Fibroblast of lung (primary cell): Measurements from ENCODE around the gene AMBRA1. TPM values are rescaled to one million over a fixed set of nuclear protein-coding genes. Genes with fewer than 3 reads are reported as not detected.

Experiments used
- DNase-seq, 2 donors: peaks; one replicate each; pipeline versions ENCODE4 v3.0.0 to v3.0.0-alpha.2; 2010; ENCODE audit warnings: low read depth in 2 of 2
- H2AFZ ChIP-seq: 2 replicates; pipeline ENCODE4 v1.5.1; 2012; ENCODE audit warnings: low read length, control low read depth, inconsistent platforms
- H3K27ac ChIP-seq: 2 replicates; pipeline ENCODE4 v1.5.1; 2011; ENCODE audit warnings: low read length, control low read depth; ENCODE audit not compliant: insufficient read depth
- H3K27me3 ChIP-seq: 2 replicates; pipeline ENCODE4 v1.5.1; 2011; ENCODE audit warnings: mild to moderate bottlenecking, low read length; ENCODE audit not compliant: control insufficient read depth, insufficient read depth
- H3K36me3 ChIP-seq: 2 replicates; pipeline ENCODE4 v1.5.1; 2011; ENCODE audit warnings: low read length; ENCODE audit not compliant: control insufficient read depth, insufficient read depth
- H3K4me1 ChIP-seq: 2 replicates; pipeline ENCODE4 v1.5.1; 2011; ENCODE audit warnings: low read length; ENCODE audit not compliant: control insufficient read depth, insufficient read depth; ENCODE audit errors: extremely low read depth
- H3K4me2 ChIP-seq: 2 replicates; pipeline ENCODE4 v1.5.1; 2011; ENCODE audit warnings: low read length, control low read depth; ENCODE audit not compliant: insufficient read depth; ENCODE audit errors: extremely low read depth
- H3K4me3 ChIP-seq, 4 experiments: fragments of 200-600 bp in 1 of 4; sonication (generic) in 1 of 4; replicated peaks in 1 of 4; 2 replicates each; pipeline ENCODE4 v1.5.1; 2011 to 2016; ENCODE audit warnings: low read length in 4 of 4, low read depth in 3 of 4, mild to moderate bottlenecking in 3 of 4, control low read depth in 2 of 4, inconsistent platforms in 1 of 4, mixed read lengths in 1 of 4; ENCODE audit not compliant: insufficient read depth in 1 of 4; ENCODE audit errors: control extremely low read depth in 1 of 4
- H3K79me2 ChIP-seq: 2 replicates; pipeline ENCODE4 v1.5.1; 2012; ENCODE audit warnings: mild to moderate bottlenecking, low read length, inconsistent platforms; ENCODE audit not compliant: control insufficient read depth, insufficient read depth
- H3K9ac ChIP-seq: 2 replicates; pipeline ENCODE4 v1.5.1; 2011; ENCODE audit warnings: mild to moderate bottlenecking, low read length, control low read depth; ENCODE audit not compliant: insufficient read depth
- H3K9me3 ChIP-seq: 2 replicates; pipeline ENCODE4 v1.5.1; 2012; ENCODE audit warnings: low read depth, low read length; ENCODE audit not compliant: control insufficient read depth, insufficient read depth
- H4K20me1 ChIP-seq: 2 replicates; pipeline ENCODE4 v1.5.1; 2011; ENCODE audit warnings: low read length; ENCODE audit not compliant: control insufficient read depth, insufficient read depth; ENCODE audit errors: extremely low read depth
- CTCF ChIP-seq, 2 donors: IDR thresholded peaks in 1 of 2; conservative IDR thresholded peaks in 1 of 2; 1 replicate in 1 of 2; 2 replicates in 1 of 2; pipeline ENCODE4 v1.5.1; 2011 to 2012; ENCODE audit warnings: low read length in 2 of 2, control low read depth in 1 of 2, inconsistent platforms in 1 of 2, low read depth in 1 of 2, mild to moderate bottlenecking in 1 of 2
- EZH2 ChIP-seq: IDR thresholded peaks from 2 replicates; pipeline ENCODE4 v1.5.1; 2012; ENCODE audit warnings: low read length, control low read depth, mild to moderate bottlenecking; ENCODE audit errors: missing control alignments
- polyA plus RNA-seq, 2 donors: library from polyadenylated mRNA; depleted of rRNA in 1 of 2; stranded (reverse) in 1 of 2; unstranded in 1 of 2; fragments of >200 nt; gene quantifications; 2 replicates each; pipeline ENCODE4 v1.2.1, GENCODE V29; 2011 to 2012; ENCODE audit warnings: missing spikeins in 1 of 2
- total RNA-seq: library from RNA; depleted of rRNA; stranded (reverse); fragments of >200 nt; gene quantifications from 2 replicates; pipeline ENCODE4 v1.2.1, GENCODE V29; 2014

The AMBRA1 gene
- total and polyA plus RNA-seq, 2 donors (not counting 1 experiment from before 2014, with no cell fraction given) = 8.3 to 23.3 TPM

- no peak for DNase-seq
- Histone ChIP-seq H3K36me3 (no peaks in the 10 kb centered on the region), H3K4me2 (no peak overlapping the region), H3K9ac (no peak overlapping the region), H3K79me2 (no peaks in the 10 kb centered on the region), H2AFZ (no peak overlapping the region), H4K20me1 (peaks cover 1% of the 10 kb centered on the region), H3K27ac (no peak overlapping the region), H3K9me3 (no peaks in the 10 kb centered on the region), H3K4me3 (no peak overlapping the region), H3K4me1 (peaks cover 10% of the 10 kb centered on the region), H3K27me3 (peaks cover 18% of the 10 kb centered on the region)
- TF ChIP-seq CTCF (conservative IDR thresholded peaks at IDR 0.05 in 1 of 2, IDR thresholded peaks at IDR 0.05 in 1 of 2; ENCODE audit: low read depth in 1 of 2, low read length in 2 of 2) (no peak), EZH2 (no peak)
Observed at GRCh38 chr11:46383974-46384701, 209.7 kb downstream of the AMBRA1 start.

GRCh38 chr11:46383404-46383758, 210.4 kb downstream of the AMBRA1 start:
- H3K4me1 ChIP-seq = peaks cover 10% of the 10 kb centered on the region
- no peaks in the 10 kb centered on the region for H3K9me3 ChIP-seq
- TF ChIP-seq CTCF (conservative IDR thresholded peaks at IDR 0.05 in 1 of 2, IDR thresholded peaks at IDR 0.05 in 1 of 2; ENCODE audit: low read depth in 1 of 2, low read length in 2 of 2) (no peak), EZH2 (no peak)
- peaks cover 10% of the 10 kb centered on the region for H3K27me3 ChIP-seq
- H3K36me3 ChIP-seq = no peaks in the 10 kb centered on the region
- H3K27ac ChIP-seq = no peak overlapping the region
- H3K4me3 ChIP-seq = no peak overlapping the region
- H2AFZ ChIP-seq = no peak overlapping the region
- peaks cover 1% of the 10 kb centered on the region for H4K20me1 ChIP-seq
- H3K9ac ChIP-seq = no peak overlapping the region
- H3K79me2 ChIP-seq = no peaks in the 10 kb centered on the region
- no peak for DNase-seq
- H3K4me2 ChIP-seq = no peak overlapping the region

- peaks cover 10% of the 10 kb centered on the region for H3K4me1 ChIP-seq
- peaks cover 4% of the 10 kb centered on the region for H3K27me3 ChIP-seq
- H3K9me3 ChIP-seq = no peaks in the 10 kb centered on the region
- DNase-seq = peak; percentile 38 to 59
- TF ChIP-seq CTCF (conservative IDR thresholded peaks at IDR 0.05 in 1 of 2, IDR thresholded peaks at IDR 0.05 in 1 of 2; ENCODE audit: low read depth in 1 of 2, low read length in 2 of 2) (peak; percentile 49 to 71), EZH2 (no peak)
- no peaks in the 10 kb centered on the region for H3K79me2 ChIP-seq
- no peak overlapping the region for H2AFZ ChIP-seq
- peak overlapping the region in 3 of 4 experiments; percentile 46 to 59 (median 53) for H3K4me3 ChIP-seq
- H3K9ac ChIP-seq = no peak overlapping the region
- peak overlapping the region; percentile 87 for H3K4me2 ChIP-seq
- no peak overlapping the region for H3K27ac ChIP-seq
- H3K36me3 ChIP-seq = no peaks in the 10 kb centered on the region
- peaks cover 1% of the 10 kb centered on the region for H4K20me1 ChIP-seq
Observed at GRCh38 chr11:46382646-46383403, 211.0 kb downstream of the AMBRA1 start.
